NCI-H82 treated with DMSO at 0.1 percent for 48 hours (cell line): ENCODE data around the gene MXRA8.

Source experiments
- DNase-seq: peaks from one replicate; lab custom pipeline; 2025; ENCODE audit not compliant: unreplicated experiment; lab: John Stamatoyannopoulos, UW

Gene MXRA8

GRCh38 chr1:1351511-1352427, 6.6 kb downstream of the MXRA8 start:
- no peak for DNase-seq

- no peak for DNase-seq
Measured at GRCh38 chr1:1349256-1350012, 8.9 kb downstream of the MXRA8 start, which contains the start of gene DVL1. Gene DVL1, minus strand, starts transcription at chr1:1349418. Its CDS starts 353 bp downstream, at chr1:1349065.

- DNase-seq = no peak
Measured at GRCh38 chr1:1348420-1349255, 9.7 kb downstream of the MXRA8 start.

GRCh38 chr1:1347663-1348419, 10.5 kb downstream of the MXRA8 start:
- no peak for DNase-seq

- no peak for DNase-seq
Measured at GRCh38 chr1:1347026-1347595, 11.2 kb downstream of the MXRA8 start.

- DNase-seq = no peak
Measured at GRCh38 chr1:1346501-1346890, 11.9 kb downstream of the MXRA8 start.

- no peak for DNase-seq
Measured at GRCh38 chr1:1345860-1346500, 12.4 kb downstream of the MXRA8 start.

- no peak for DNase-seq
Measured at GRCh38 chr1:1345384-1345783, 13.0 kb downstream of the MXRA8 start.

GRCh38 chr1:1344655-1345361, 13.5 kb downstream of the MXRA8 start:
- no peak for DNase-seq

- no peak for DNase-seq
Measured at GRCh38 chr1:1343811-1344421, 14.4 kb downstream of the MXRA8 start.

- no peak for DNase-seq
Measured at GRCh38 chr1:1342584-1343115, 15.7 kb downstream of the MXRA8 start.

- DNase-seq = no peak
Measured at GRCh38 chr1:1342061-1342562, 16.2 kb downstream of the MXRA8 start.

- no peak for DNase-seq
Measured at GRCh38 chr1:1341549-1342021, 16.8 kb downstream of the MXRA8 start.

GRCh38 chr1:1340791-1341548, 17.4 kb downstream of the MXRA8 start:
- DNase-seq = no peak

- DNase-seq = no peak
Measured at GRCh38 chr1:1340185-1340584, 18.2 kb downstream of the MXRA8 start.

- DNase-seq = no peak
Measured at GRCh38 chr1:1338278-1338677, 20.1 kb downstream of the MXRA8 start.

GRCh38 chr1:1337793-1338147, 20.6 kb downstream of the MXRA8 start:
- no peak for DNase-seq
